Upper lobe of left lung (tissue), 6 donors: Measurements from ENCODE around the gene PAGE2B. TPM values are rescaled to one million over a fixed set of nuclear protein-coding genes. Genes with fewer than 3 reads are reported as not detected.

Experiments
- ATAC-seq, 2 donors: fragments of 200-7000 bp; cut with Tn5 transposase; one replicate each; pipeline ENCODE4 v1.9.1; 2022; ENCODE audit warnings: mild to moderate bottlenecking in 2 of 2, moderate library complexity in 2 of 2; ENCODE audit not compliant: low FRiP score in 2 of 2
- DNase-seq, 2 donors: peaks; one replicate each; pipeline ENCODE4 v3.0.0-alpha.2; 2019 to 2020
- H3K27ac ChIP-seq, 4 donors: fragments of 200-600 bp; sonication (generic); one replicate each; pipeline ENCODE4 v1.5.1; 2016 to 2019
- H3K27me3 ChIP-seq, 4 donors: fragments of 200-600 bp; sonication (generic); one replicate each; pipeline ENCODE4 v1.5.1; 2017 to 2019
- H3K36me3 ChIP-seq, 4 donors: fragments of 200-600 bp; sonication (generic); one replicate each; pipeline ENCODE4 v1.5.1; 2016 to 2019
- H3K4me1 ChIP-seq, 4 donors: fragments of 200-600 bp; sonication (generic); one replicate each; pipeline ENCODE4 v1.5.1; 2018 to 2019
- H3K4me3 ChIP-seq, 4 donors: fragments of 200-600 bp; sonication (generic); one replicate each; pipeline ENCODE4 v1.5.1; 2017 to 2019; ENCODE audit warnings: mild to moderate bottlenecking in 2 of 4, moderate library complexity in 1 of 4
- H3K9me3 ChIP-seq, 4 donors: fragments of 200-600 bp; sonication (generic); one replicate each; pipeline ENCODE4 v1.5.1; 2018 to 2019
- EP300 ChIP-seq, 4 donors: sonication (generic); formaldehyde crosslinking; IDR thresholded peaks; one replicate each; pipeline ENCODE4 v1.5.1; 2017; ENCODE audit warnings: antibody characterized with exemption in 4 of 4, control low read depth in 2 of 4
- POLR2A ChIP-seq, 4 donors: fragments of 450-650 bp; IDR thresholded peaks; one replicate each; pipeline ENCODE4 v1.5.1; 2016 to 2017; ENCODE audit warnings: antibody characterized with exemption in 4 of 4, mild to moderate bottlenecking in 2 of 4
- POLR2AphosphoS5 ChIP-seq, 2 donors: sonication (generic); formaldehyde crosslinking; IDR thresholded peaks; one replicate each; pipeline ENCODE4 v1.5.1; 2017; ENCODE audit warnings: antibody characterized with exemption in 2 of 2
- WGBS, 2 donors: methylation state at CpG; one replicate each; pipeline ENCODE4 v1.1.5; 2017 to 2018; 5-methylcytosine and 5-hydroxymethylcytosine counted together
- total RNA-seq, 6 donors: library from RNA; depleted of rRNA in 4 of 6; stranded (reverse); fragments of >200 nt in 4 of 6; gene quantifications; one replicate each; pipeline versions ENCODE4 v1.1.0 to v1.2.1, GENCODE V29; 2016 to 2021
- TF ChIP-seq, protein P1 (sequence below), 6 experiments: fragments of 450-650 bp in 4 of 6; fragments of 200-600 bp in 2 of 6; sonication (generic) in 2 of 6; IDR thresholded peaks; one replicate each; pipeline ENCODE4 v1.5.1; 2016 to 2019; ENCODE audit warnings: antibody characterized with exemption in 6 of 6
- donor health status: DM: no; HTN: no; CAD: no; lungs with moderate emphysema.
- donor health status: DM: no; HTN: yes; CAD: no; lungs with severe emphysema.

Gene PAGE2B
- total RNA-seq, 6 donors from 2014 or later, result not detected

DNA sequence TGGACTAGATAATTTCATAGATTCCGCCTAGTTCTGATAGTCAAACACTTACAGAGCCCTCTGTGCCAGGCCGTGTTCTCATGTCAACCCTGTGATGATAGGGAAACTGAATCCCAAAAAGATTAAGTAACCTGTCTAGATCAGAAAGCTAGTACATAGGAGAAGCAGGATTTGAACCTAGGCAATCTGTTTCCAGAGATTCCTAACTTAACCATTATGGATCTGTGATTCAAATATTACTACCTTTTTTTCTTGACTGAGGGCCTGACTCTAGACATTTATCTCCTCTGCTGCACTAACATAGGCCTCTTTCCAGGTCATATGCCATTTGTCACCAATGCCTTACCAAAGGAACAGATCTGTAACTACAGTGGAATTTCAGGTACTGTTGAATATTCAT, 45.5 kb upstream of the PAGE2B start:
- Histone ChIP-seq H3K27me3 (no peaks in the 10 kb centered on the region), H3K27ac (no peak overlapping the region), H3K4me3 (no peak overlapping the region), H3K4me1 (no peaks in the 10 kb centered on the region), H3K9me3 (no peaks in the 10 kb centered on the region), H3K36me3 (no peaks in the 10 kb centered on the region)
- 63 to 85% methylated on average over 2 of the region's 2 CpGs for WGBS, 2 donors
- ATAC-seq (no peak), DNase-seq (no peak)
- TF ChIP-seq, protein P1, sequence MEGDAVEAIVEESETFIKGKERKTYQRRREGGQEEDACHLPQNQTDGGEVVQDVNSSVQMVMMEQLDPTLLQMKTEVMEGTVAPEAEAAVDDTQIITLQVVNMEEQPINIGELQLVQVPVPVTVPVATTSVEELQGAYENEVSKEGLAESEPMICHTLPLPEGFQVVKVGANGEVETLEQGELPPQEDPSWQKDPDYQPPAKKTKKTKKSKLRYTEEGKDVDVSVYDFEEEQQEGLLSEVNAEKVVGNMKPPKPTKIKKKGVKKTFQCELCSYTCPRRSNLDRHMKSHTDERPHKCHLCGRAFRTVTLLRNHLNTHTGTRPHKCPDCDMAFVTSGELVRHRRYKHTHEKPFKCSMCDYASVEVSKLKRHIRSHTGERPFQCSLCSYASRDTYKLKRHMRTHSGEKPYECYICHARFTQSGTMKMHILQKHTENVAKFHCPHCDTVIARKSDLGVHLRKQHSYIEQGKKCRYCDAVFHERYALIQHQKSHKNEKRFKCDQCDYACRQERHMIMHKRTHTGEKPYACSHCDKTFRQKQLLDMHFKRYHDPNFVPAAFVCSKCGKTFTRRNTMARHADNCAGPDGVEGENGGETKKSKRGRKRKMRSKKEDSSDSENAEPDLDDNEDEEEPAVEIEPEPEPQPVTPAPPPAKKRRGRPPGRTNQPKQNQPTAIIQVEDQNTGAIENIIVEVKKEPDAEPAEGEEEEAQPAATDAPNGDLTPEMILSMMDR (IDR thresholded peaks at IDR 0.05), result no peak
- TF ChIP-seq EP300 (IDR thresholded peaks at IDR 0.05) (no peak), POLR2AphosphoS5 (IDR thresholded peaks at IDR 0.05) (no peak), POLR2A (IDR thresholded peaks at IDR 0.05) (no peak)

DNA sequence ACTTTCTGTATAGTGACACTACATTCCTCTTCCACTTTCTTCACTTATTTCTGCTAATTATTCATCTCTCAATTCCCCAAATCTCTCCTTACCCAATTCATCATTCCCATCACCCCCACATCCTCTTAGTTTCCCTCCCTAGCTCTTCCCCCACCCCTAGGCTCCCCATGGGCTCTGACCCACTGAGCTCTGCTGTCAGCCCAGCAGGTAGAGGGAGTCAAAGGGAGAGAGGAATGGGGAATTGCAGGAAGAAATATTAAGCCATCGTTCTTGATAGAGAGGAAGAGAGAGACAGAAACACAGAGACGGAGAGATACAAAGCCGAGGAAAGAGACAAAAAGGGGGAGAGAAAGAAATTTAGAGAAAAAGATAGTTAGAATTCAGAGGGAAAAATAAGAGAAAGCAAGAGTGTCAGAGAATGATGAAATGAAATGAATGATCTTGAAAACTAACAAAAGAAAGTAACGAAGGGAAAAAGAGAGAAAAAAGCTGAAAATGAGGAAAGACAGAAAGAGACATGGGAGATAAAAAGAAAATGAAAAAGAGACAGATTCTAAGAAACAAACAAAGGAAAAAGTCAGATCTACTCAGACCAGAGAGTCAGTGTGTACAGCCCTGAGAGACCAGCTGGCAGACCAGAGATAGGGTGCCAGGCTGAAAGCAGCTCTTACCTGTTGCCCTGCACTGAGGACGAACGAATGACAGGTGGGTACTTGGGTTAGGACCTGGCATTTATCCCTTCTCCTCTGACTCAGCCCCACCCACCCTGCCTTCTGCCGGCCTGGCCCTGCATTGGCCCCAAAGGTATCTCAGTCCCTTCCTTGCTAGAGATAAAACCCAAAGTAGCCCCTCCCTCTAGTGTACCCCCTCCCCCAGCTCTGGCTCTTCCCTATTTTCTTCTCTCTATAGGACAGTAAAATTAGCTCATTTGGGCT, 44.3 kb upstream of the PAGE2B start, which contains the start of gene ALAS2:
Gene ALAS2, minus strand, starts transcription at position 707 of the 935 bp plus-strand sequence. CDS start 4,977 bp downstream, outside the sequence.
- no peak within 1 kb of the TSS for H3K4me3 ChIP-seq
- H3K36me3 ChIP-seq, result no peaks in the 10 kb centered on the region
- H3K4me1 ChIP-seq, result no peaks in the 10 kb centered on the region
- no peak within 1 kb of the TSS for H3K27ac ChIP-seq
- ATAC-seq (no peak), DNase-seq (no peak)
- H3K9me3 ChIP-seq, result no peaks in the 10 kb centered on the region
- no peaks in the 10 kb centered on the region for H3K27me3 ChIP-seq
- 60 to 80% methylated on average over 7 of the region's 7 CpGs for WGBS, 2 donors
- TF ChIP-seq, protein P1 (IDR thresholded peaks at IDR 0.05), result no peak
- TF ChIP-seq POLR2A (IDR thresholded peaks at IDR 0.05) (no peak), EP300 (IDR thresholded peaks at IDR 0.05) (no peak), POLR2AphosphoS5 (IDR thresholded peaks at IDR 0.05) (no peak)

DNA sequence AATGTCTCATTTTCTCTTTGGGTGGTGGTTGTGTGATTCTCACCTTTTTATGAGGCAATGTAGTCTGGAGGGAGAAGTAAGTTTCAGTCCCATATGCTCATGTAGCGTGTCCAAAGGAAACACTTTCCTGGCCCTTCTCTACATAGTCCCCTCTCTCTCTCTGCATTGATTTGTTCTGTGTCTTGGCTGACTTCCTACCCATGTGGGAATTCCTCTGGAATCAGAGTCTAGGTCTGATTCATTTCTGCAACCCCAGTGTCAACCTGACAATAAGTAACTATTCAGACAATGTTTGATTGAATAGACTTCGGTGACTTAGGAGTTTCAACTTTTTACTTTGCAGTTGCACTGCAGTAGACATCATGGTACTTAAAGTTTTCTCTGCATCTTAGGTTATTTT, 41.4 kb upstream of the PAGE2B start:
- no peak overlapping the region for H3K27ac ChIP-seq
- TF ChIP-seq, protein P1 (IDR thresholded peaks at IDR 0.05), result no peak
- TF ChIP-seq POLR2A (IDR thresholded peaks at IDR 0.05) (no peak), POLR2AphosphoS5 (IDR thresholded peaks at IDR 0.05) (no peak), EP300 (IDR thresholded peaks at IDR 0.05) (no peak)
- 86 to 91% methylated on average over 2 of the region's 2 CpGs for WGBS, 2 donors
- ATAC-seq (no peak), DNase-seq (no peak)
- H3K9me3 ChIP-seq, result no peaks in the 10 kb centered on the region
- no peak overlapping the region for H3K4me3 ChIP-seq
- H3K4me1 ChIP-seq, result no peaks in the 10 kb centered on the region
- no peaks in the 10 kb centered on the region for H3K27me3 ChIP-seq
- no peaks in the 10 kb centered on the region for H3K36me3 ChIP-seq

DNA sequence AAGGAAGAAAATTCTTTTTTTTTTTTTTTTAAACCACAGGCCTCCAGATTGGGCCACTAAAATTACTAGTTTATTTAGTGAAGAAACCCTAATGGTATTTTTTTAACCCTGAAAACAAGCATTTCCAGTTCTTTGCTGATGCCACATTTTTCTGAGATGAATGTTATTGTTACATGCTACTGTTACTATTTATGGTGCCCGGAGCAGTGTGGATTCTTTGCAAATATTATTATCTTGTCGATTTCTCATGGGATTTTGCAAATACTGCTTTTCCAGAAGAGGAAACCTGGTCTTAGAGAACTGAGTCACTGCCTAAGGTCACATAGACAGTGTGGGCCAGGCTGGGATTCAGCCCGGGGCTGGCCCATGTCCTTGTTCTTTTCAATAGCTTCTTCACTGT, 35.4 kb upstream of the PAGE2B start:
- Histone ChIP-seq H3K4me1 (no peaks in the 10 kb centered on the region), H3K4me3 (no peak overlapping the region), H3K9me3 (no peaks in the 10 kb centered on the region), H3K36me3 (no peaks in the 10 kb centered on the region), H3K27me3 (no peaks in the 10 kb centered on the region), H3K27ac (no peak overlapping the region)
- no peak for TF ChIP-seq EP300 (IDR thresholded peaks at IDR 0.05)
- TF ChIP-seq, protein P1 (IDR thresholded peaks at IDR 0.05), result no peak
- no peak for TF ChIP-seq POLR2A (IDR thresholded peaks at IDR 0.05)
- TF ChIP-seq POLR2AphosphoS5 (IDR thresholded peaks at IDR 0.05), result no peak
- ATAC-seq (no peak), DNase-seq (no peak)
- 82 to 96% methylated on average over 3 of the region's 3 CpGs for WGBS, 2 donors
